Astrocyte (in vitro differentiated cells and primary cell): ENCODE results near the gene NOVA1. TPM values are rescaled to one million over a fixed set of nuclear protein-coding genes. Genes with fewer than 3 reads are reported as not detected.

Experiments
- DNase-seq: peaks from one replicate; pipeline ENCODE4 v3.0.0-alpha.2; 2010; ENCODE audit warnings: low read depth
- FAIRE-seq: peaks from 2 replicates; lab custom pipeline; 2011; peaks lifted over from hg19 to GRCh38; lab: Jason Lieb, UNC
- H2AFZ ChIP-seq: 2 replicates; pipeline ENCODE4 v1.6.0; 2012; ENCODE audit warnings: low read depth, low read length, inconsistent platforms
- H3K27ac ChIP-seq: 2 replicates; pipeline ENCODE4 v1.5.1; 2011; ENCODE audit warnings: low read depth, low read length, inconsistent platforms
- H3K27me3 ChIP-seq: 2 replicates; pipeline ENCODE4 v1.6.0; 2011; ENCODE audit warnings: low read length, inconsistent platforms; ENCODE audit not compliant: insufficient read depth
- H3K36me3 ChIP-seq: 2 replicates; pipeline ENCODE4 v1.5.1; 2011; ENCODE audit warnings: low read length, inconsistent platforms; ENCODE audit not compliant: insufficient read depth
- H3K4me1 ChIP-seq: 2 replicates; pipeline ENCODE4 v1.5.1; 2011; ENCODE audit warnings: low read length, inconsistent platforms; ENCODE audit not compliant: insufficient read depth
- H3K4me2 ChIP-seq: 2 replicates; pipeline ENCODE4 v1.6.0; 2012; ENCODE audit warnings: low read length, inconsistent platforms
- H3K4me3 ChIP-seq: 2 replicates; pipeline ENCODE4 v1.5.1; 2011; ENCODE audit warnings: low read depth, mild to moderate bottlenecking, low read length, inconsistent platforms; ENCODE audit not compliant: insufficient read depth
- H3K79me2 ChIP-seq: 2 replicates; pipeline ENCODE4 v1.6.0; 2012; ENCODE audit warnings: mild to moderate bottlenecking, low read length, inconsistent platforms; ENCODE audit not compliant: insufficient read depth
- H3K9ac ChIP-seq: 2 replicates; pipeline ENCODE4 v1.6.0; 2012; ENCODE audit warnings: mild to moderate bottlenecking, low read length, inconsistent platforms
- H3K9me3 ChIP-seq: 2 replicates; pipeline ENCODE4 v1.5.1; 2012; ENCODE audit warnings: low read depth, mild to moderate bottlenecking, low read length, inconsistent platforms; ENCODE audit not compliant: insufficient read depth
- H4K20me1 ChIP-seq: 2 replicates; pipeline ENCODE4 v1.6.0; 2012; ENCODE audit warnings: low read length, inconsistent platforms; ENCODE audit not compliant: insufficient read depth
- H3K27ac Mint-ChIP-seq: one replicate; pipeline ENCODE4 v1.8.0; 2021; ENCODE audit warnings: mild to moderate bottlenecking, mixed read lengths; ENCODE audit not compliant: unreplicated experiment
- H3K27me3 Mint-ChIP-seq: one replicate; pipeline ENCODE4 v1.8.0; 2021; ENCODE audit warnings: low read depth, mixed read lengths; ENCODE audit not compliant: unreplicated experiment
- H3K36me3 Mint-ChIP-seq: one replicate; pipeline ENCODE4 v1.8.0; 2021; ENCODE audit warnings: low read depth, mixed read lengths; ENCODE audit not compliant: unreplicated experiment
- H3K4me1 Mint-ChIP-seq: one replicate; pipeline ENCODE4 v1.8.0; 2021; ENCODE audit warnings: low read depth, mixed read lengths; ENCODE audit not compliant: unreplicated experiment
- H3K4me3 Mint-ChIP-seq: one replicate; pipeline ENCODE4 v1.8.0; 2021; ENCODE audit warnings: mild to moderate bottlenecking, moderate library complexity, mixed read lengths; ENCODE audit not compliant: unreplicated experiment
- H3K9me3 Mint-ChIP-seq: one replicate; pipeline ENCODE4 v1.8.0; 2021; ENCODE audit warnings: mild to moderate bottlenecking, mixed read lengths; ENCODE audit not compliant: unreplicated experiment
- EZH2 ChIP-seq: IDR thresholded peaks from 2 replicates; pipeline ENCODE4 v1.6.1; 2012; ENCODE audit warnings: mild to moderate bottlenecking, low read length, inconsistent platforms; ENCODE audit not compliant: insufficient read depth
- total RNA-seq: library from RNA; stranded (reverse); gene quantifications from 2 replicates; pipeline ENCODE4 v1.2.1, GENCODE V29; 2021
- TF ChIP-seq, protein P1 (sequence below): IDR thresholded peaks from 2 replicates; pipeline ENCODE4 v1.5.1; 2011; ENCODE audit warnings: low read depth, mild to moderate bottlenecking, inconsistent platforms, low read length, moderate library complexity; ENCODE audit not compliant: insufficient read depth

NOVA1 gene
- total RNA-seq, 1 donor from 2014 or later, result 8.9 TPM

DNA sequence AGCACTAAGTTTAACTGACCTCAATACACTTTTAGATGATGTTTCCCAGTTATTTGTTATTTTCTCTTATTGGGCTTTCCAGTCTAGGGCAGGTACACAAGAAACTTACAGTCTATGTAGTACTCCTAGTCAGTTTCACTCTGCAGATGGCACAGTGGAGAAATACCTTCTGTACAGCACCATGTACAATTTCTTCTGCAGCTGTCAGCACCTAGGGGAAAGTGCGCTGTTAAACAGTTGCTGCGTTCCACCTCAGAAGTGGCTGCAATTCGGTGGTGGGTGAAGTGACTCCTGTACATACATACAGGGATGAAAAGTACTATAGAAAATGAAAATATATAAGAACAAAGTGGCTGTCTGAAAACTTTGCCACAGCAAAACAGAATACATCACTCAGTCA is 48.3 kb downstream of the NOVA1 start:
- DNase-seq, result no peak
- H3K4me3 ChIP-seq, result no peak overlapping the region
- no peaks in the 10 kb centered on the region for H3K27me3 ChIP-seq
- no peak overlapping the region for H2AFZ ChIP-seq
- no peak overlapping the region for H3K4me2 ChIP-seq
- H3K9ac ChIP-seq, result no peak overlapping the region
- no peak for FAIRE-seq
- H3K79me2 ChIP-seq, result no peaks in the 10 kb centered on the region
- Mint-ChIP-seq H3K36me3 (no peaks in the 10 kb centered on the region), H3K27ac (no peak overlapping the region), H3K4me1 (no peaks in the 10 kb centered on the region), H3K27me3 (no peaks in the 10 kb centered on the region), H3K4me3 (no peak overlapping the region), H3K9me3 (peaks cover 2% of the 10 kb centered on the region)
- H3K27ac ChIP-seq, result no peak overlapping the region
- TF ChIP-seq, protein P1, sequence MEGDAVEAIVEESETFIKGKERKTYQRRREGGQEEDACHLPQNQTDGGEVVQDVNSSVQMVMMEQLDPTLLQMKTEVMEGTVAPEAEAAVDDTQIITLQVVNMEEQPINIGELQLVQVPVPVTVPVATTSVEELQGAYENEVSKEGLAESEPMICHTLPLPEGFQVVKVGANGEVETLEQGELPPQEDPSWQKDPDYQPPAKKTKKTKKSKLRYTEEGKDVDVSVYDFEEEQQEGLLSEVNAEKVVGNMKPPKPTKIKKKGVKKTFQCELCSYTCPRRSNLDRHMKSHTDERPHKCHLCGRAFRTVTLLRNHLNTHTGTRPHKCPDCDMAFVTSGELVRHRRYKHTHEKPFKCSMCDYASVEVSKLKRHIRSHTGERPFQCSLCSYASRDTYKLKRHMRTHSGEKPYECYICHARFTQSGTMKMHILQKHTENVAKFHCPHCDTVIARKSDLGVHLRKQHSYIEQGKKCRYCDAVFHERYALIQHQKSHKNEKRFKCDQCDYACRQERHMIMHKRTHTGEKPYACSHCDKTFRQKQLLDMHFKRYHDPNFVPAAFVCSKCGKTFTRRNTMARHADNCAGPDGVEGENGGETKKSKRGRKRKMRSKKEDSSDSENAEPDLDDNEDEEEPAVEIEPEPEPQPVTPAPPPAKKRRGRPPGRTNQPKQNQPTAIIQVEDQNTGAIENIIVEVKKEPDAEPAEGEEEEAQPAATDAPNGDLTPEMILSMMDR, result no peak
- no peak for TF ChIP-seq EZH2
- H4K20me1 ChIP-seq, result no peaks in the 10 kb centered on the region
- H3K9me3 ChIP-seq, result no peaks in the 10 kb centered on the region
- no peaks in the 10 kb centered on the region for H3K36me3 ChIP-seq
- H3K4me1 ChIP-seq, result no peaks in the 10 kb centered on the region

DNA sequence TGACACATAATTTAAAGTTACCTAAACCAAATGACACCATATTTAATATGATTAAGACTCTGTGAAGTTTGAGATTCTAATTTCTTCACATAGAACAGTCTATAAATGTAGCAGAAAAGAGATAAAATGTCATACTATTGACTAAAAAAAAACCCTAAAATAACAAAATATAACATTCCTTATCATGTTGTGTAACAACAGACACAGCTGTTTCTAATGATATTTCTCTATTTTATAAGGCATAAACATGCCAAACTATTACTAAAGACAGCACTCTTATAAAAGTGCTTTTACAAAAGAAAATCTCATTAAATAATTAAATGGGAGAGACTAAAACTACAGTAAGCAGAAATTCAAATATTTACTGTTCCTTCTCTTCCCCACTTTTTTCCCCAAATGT is 49.4 kb downstream of the NOVA1 start:
- no peak overlapping the region for H3K4me3 Mint-ChIP-seq
- H3K27me3 ChIP-seq, result no peaks in the 10 kb centered on the region
- H4K20me1 ChIP-seq, result no peaks in the 10 kb centered on the region
- H3K9ac ChIP-seq, result no peak overlapping the region
- no peak for TF ChIP-seq EZH2
- TF ChIP-seq, protein P1, result no peak
- no peaks in the 10 kb centered on the region for H3K4me1 Mint-ChIP-seq
- no peaks in the 10 kb centered on the region for H3K36me3 ChIP-seq
- H2AFZ ChIP-seq, result no peak overlapping the region
- peaks cover 2% of the 10 kb centered on the region for H3K9me3 Mint-ChIP-seq
- no peaks in the 10 kb centered on the region for H3K27me3 Mint-ChIP-seq
- no peak overlapping the region for H3K4me2 ChIP-seq
- no peaks in the 10 kb centered on the region for H3K9me3 ChIP-seq
- H3K79me2 ChIP-seq, result no peaks in the 10 kb centered on the region
- no peak overlapping the region for H3K4me3 ChIP-seq
- H3K27ac ChIP-seq, result no peak overlapping the region
- H3K27ac Mint-ChIP-seq, result peak overlapping the region; percentile 47
- DNase-seq (no peak), FAIRE-seq (no peak)
- no peaks in the 10 kb centered on the region for H3K4me1 ChIP-seq
- H3K36me3 Mint-ChIP-seq, result no peaks in the 10 kb centered on the region

DNA sequence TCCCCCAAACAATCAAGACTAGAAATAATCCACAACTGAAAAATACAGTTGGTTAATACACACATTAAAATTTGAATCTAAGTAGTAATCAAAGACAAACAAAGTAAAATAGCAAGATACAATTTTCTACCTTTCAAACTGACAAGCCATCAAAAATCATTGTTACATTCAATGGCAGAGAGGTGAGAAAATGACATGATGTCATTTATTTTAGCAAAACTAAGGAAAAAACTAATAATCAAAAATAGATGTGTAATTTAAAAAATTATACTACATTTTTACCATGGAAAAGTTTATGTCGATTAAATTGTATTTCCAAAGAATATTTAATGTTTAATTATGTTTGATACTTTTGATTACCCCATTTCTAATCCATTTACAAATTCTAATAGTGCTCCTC is 59.7 kb downstream of the NOVA1 start:
- H3K27ac ChIP-seq, result no peak overlapping the region
- no peak overlapping the region for H3K4me3 Mint-ChIP-seq
- no peak overlapping the region for H3K4me2 ChIP-seq
- H3K27me3 ChIP-seq, result no peaks in the 10 kb centered on the region
- no peaks in the 10 kb centered on the region for H3K36me3 ChIP-seq
- no peaks in the 10 kb centered on the region for H3K4me1 Mint-ChIP-seq
- no peaks in the 10 kb centered on the region for H3K9me3 Mint-ChIP-seq
- TF ChIP-seq, protein P1, result no peak
- TF ChIP-seq EZH2, result no peak
- no peaks in the 10 kb centered on the region for H3K36me3 Mint-ChIP-seq
- no peaks in the 10 kb centered on the region for H3K9me3 ChIP-seq
- H3K79me2 ChIP-seq, result no peaks in the 10 kb centered on the region
- no peak for DNase-seq
- no peaks in the 10 kb centered on the region for H3K4me1 ChIP-seq
- H3K27me3 Mint-ChIP-seq, result no peaks in the 10 kb centered on the region
- H3K27ac Mint-ChIP-seq, result no peak overlapping the region
- no peak overlapping the region for H3K9ac ChIP-seq
- no peak overlapping the region for H2AFZ ChIP-seq
- no peak overlapping the region for H3K4me3 ChIP-seq
- FAIRE-seq, result no peak
- no peaks in the 10 kb centered on the region for H4K20me1 ChIP-seq
